Retina (tissue), 1 donor: ENCODE measurements around the gene PINK1.

Source experiments
- DNase-seq: peaks from one replicate; pipeline ENCODE4 v3.0.0-alpha.2; 2016

PINK1 gene

DNA sequence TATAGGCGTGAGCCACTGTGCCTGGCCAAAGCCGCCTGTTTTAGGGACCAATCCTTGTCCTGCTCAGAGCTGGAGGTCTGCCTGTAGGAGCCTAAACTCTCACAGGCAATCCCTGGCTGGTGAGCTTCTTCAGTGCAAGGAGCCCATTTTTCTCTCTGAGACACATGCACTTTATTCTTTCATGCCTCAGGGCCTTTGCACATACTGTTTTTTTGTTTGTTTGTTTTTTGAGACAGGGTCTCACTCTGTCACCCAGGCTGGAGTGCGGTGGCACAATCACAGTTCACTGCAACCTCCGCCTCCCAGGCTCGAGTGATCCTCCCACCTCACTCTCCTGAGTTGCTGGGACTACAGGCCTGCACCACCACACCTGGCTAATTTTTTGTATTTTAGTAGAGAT, 21.6 kb upstream of the PINK1 start:
- no peak for DNase-seq

DNA sequence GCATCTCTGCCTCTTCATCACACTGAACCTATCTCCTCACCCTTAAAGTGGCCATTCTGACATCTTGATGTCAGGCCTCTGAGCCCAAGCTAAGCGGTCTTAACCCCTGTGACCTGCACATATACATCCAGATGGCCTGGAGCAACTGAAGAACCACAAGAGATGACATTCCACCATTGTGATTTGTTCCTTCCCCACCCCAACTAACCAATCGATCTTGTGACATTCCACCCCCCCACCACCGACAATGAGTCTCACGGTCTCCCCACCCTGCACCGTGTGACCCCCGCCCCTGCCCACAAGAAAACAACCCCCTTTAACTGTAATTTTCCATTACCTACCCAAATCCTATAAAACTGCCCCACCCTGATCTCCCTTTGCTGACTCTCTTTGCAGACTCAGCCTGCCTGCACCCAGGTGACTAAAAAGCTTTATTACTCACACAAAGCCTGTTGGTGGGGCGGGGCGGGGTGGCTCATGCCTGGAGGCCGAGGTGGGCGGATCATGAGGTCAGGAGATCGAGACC, 21.0 kb upstream of the PINK1 start:
- no peak for DNase-seq

DNA sequence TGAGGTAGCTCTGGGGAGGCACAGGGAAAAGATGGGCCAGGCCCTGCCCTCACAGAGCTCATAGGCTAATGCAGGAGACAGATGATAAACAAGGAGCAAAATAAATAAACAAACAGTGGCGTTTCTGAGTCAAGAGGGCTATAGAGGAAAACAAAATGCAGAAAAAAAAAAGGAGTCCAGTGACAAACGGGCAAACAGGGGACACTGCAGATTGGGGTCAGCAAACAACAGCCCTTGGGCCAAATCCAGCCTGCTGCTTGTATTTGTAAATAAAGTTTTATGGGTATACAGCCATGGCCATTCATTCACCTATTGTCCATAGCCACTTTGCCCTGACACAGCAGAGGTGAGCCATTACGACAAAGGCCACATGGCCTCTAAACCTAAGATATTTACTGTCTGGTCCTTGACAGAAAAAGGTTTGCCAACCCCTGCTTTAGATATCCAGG, 19.1 kb upstream of the PINK1 start:
- DNase-seq: no peak

DNA sequence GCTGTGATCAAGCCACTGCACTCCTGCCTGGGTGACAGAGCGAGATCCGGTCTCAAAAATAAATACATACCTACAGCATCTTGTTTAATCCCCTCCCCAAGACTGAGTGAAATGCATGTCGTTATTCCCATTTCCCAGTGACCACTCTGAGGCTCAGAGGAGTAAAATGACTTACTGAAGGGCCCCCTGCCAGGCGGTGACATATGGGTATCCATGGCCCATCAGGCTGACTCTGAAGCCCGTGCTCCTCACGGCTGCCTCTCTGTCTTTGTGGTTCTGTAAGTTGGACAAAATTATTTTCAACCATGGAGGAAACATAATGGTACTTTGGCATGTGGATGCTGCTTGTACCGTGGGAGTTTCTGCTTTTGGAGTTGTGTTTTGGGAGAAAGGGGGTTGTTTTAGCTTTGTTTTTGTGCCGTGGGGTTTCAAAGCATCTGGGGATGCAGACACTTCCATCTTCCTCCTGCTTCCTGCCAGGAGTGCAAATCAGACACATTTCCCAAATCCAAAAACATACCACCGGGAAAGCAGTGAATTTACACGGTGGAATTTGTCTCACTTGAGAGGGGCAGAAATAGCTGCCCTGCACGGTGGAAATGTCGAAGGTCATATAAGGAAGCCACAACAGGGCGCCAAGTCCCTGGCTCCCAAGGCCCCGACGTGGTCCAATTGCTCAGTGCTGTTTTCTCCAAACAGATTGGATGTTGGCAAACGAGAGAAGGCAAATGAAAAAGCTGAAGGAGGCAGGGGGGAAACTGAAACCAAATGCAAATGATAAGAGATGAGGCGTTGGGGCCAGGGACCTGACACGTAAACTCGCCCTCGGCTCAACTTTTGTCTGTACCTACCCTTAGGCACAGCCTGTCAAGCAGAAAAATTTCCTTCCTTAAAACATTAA, 17.1 kb upstream of the PINK1 start:
- no peak for DNase-seq

DNA sequence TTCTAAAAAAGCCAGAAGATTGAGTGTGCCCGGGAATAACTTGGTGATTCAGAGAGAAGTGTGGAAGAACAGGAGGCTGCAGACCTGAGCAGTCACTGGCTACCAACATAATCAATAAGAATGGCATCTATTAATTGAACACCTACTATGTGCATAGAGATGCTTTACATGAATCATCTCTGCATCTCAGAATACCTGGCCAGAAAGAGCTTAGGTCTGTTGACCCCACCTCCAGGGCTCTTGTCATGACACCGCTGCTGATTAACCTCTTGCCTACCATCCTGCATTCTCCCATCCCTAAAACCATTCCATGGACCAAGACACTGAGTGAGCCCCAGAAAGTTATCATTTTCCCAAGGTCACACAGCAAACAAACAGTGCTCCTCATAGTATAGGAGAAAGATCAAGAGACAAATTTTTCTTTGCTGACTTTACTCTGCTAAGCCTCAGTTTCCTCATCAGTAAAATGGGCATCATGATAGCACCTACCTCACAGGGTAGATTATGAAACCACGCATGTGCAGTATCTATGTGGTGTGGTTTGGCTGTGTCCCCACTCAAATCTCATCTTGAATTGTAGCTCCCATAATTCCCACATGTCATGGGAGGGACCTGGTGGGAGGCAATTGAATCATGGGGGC, 16.3 kb upstream of the PINK1 start:
- DNase-seq: no peak

DNA sequence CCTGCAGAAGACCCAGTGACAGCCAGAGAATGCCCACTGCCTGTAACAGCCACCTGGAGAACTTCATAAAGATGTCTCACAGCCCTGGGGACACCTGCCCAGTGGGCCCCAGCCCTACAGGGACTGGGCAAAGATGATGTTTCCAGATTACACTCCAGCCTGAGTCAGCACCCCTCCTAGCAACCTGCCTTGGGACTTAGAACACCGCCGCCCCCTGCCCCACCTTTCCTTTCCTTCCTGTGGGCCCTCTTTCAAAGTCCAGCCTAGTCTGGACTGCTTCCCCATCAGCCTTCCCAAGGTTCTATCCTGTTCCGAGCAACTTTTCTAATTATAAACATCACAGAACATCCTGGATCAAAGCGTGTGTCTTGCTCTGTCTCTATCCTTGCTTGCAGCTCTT, 14.7 kb upstream of the PINK1 start:
- no peak for DNase-seq

DNA sequence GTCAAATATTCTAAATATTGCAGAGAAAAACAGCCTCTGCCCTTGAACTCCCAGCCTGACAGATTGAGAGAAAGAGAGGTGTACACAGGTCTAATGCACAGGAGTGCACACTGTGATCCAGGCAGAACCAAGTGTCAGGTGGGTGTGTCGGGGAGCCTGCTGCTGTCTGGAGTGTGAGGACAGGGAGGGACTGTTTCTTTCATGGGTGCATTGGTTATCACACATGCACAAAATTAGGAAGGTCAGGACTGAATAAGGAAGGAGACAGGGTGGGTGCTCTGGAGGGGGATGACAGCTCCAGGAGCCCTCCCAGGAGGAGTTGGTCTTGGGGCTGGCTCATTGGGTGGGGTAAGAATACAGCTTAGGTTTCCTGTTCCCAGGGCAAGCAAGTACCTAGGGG, 13.3 kb upstream of the PINK1 start:
- DNase-seq: no peak

DNA sequence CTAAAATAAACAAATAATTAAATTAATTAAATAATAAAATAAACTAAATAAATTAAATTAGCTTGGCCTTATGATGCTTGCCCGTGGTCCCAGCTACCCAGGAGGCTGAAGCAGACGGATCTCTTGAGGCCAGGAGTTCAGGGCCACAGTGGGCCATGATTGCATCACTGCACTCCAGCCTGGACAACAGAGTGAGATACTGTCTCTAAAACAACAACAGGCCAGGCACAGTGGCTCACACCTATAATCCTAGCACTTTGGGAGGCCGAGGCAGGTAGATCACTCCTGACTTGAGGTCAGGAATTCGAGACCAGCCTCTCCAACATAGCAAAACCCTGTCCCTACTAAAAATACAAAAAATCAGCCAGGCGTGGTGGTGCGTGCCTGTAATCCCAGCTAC, 12.2 kb upstream of the PINK1 start:
- DNase-seq: no peak

DNA sequence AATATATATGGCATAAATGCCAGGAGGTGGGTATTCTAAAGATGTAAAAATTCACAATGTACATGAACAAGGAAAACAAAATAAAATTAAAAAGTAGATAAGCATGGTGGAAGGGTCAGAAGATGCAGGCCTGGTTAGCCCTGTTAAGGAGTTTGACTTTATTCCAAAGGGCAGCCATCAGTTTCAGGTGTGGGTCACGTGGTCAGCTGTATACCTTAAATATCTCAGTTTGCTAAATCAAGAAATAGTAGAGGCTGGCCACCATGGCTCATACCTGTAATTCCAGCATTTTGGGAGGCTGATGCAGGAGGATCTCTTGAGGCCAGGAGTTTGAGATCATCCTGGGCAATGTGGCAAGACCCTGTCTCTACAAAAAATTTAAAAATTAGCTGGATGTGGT, 8.5 kb upstream of the PINK1 start:
- no peak for DNase-seq

DNA sequence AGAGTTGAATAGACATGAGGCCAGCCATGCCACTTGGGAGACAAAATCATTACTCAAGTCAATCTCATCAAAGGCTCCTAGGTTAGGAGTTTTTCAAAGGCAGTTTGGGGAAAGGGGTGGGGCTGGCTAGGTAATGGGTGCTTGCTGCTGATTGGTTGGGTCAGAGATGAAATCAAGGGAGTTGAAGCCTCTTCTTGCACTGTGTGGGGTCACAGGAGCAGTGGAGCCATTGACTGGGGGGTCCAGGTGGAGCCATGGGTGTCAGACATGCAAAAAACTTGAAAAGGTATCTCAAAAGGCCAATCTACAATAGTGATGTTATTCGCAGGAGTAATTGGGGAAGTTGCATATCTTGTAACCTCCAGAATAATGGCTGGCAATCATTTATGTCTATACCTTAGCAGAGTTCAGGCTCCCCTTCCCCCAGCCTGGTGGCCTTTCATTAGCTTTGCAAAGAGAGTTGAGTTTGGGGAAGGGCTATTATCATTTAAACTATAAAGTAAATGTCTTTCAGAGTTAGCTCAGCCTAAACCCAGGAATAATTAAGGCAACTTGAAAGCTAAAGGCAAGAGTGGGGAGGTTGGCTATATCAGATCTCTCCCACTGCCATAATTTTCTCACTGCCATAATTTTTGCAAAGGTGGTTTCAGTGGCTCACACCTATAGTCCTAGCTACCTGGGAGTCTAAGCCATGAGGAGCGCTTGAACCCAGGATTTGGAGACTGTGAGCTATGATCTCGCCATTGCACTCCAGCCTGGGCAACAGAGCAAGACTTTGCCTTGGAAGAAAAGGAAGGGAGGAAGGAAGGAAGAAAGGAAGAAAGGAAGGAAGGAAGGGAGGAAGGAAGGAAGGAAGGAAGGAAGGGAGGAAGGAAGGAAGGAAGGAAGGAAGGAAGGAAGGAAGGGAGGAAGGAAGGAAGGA, 7.8 kb upstream of the PINK1 start:
- DNase-seq: no peak

DNA sequence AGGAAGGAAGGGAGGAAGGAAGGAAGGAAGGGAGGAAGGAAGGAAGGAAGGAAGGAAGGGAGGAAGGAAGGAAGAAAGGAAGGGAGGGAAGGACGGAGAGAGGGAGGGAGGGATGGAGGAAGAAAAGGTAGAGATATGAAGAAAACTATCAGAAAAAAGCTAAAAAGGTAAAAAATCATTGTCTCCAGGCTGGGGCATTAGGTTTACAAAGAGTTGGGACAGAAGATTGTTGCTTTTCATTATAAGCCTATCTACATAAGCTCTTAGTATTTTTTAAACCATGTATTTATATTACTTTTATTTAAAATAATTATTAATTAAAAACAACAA, 7.2 kb upstream of the PINK1 start:
- no peak for DNase-seq

DNA sequence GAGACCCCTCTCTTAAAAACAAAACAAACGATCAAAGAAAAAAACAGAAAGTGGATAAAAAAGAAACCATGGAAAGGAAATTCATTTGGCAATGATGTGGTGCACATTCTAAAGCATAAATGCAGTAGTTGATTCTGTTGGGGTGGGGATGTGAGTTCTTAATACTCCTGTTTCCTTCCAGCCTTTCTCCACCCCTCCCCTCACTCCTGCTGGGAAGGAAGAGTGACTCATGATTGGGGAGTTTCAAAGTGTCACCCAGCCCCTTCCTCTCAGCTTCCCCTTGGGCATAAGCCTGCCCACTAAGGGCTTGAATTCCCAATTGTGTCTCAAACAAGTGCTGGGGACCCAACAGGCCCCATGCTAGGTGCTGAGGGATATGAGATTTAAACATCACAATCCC, 6.7 kb upstream of the PINK1 start:
- DNase-seq: no peak

DNA sequence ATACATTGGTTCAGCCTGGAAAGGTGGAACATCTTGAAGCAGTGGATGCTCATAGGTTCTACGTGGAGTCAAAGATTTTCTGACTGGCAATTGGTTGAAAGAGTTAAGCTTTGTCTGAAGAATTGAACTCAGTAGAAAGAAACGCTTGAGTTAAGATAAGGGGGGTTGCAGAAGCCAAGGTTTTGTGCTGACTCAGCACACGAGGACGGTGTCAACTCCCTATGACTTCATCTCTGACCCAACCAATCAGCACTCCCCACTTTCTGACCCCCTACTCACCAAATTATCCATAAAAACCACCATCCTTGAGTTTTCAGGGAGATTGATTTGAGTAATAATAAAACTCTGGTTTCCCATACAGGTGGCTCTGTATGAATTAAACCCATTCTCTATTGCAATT, 2.5 kb upstream of the PINK1 start:
- no peak for DNase-seq

DNA sequence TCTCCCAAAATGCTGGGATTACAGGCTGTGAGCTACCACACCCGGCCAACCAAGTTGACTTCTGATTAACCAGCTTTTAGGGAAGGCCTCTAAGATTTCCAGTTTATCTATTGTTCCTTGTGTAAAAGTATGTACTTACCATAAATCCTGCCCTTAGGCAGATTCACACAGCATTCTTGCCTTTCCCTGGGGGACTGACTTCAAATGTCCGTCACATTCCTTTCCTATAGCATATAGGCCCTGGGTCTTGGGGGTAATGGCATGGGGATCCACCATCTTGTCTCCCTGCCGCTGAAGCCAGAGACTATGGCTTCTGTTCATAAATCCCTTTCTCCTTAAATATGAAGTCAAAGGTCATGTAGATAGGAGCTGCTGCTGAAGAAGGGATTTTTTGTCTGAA, 872 bp upstream of the PINK1 start:
- DNase-seq: no peak

DNA sequence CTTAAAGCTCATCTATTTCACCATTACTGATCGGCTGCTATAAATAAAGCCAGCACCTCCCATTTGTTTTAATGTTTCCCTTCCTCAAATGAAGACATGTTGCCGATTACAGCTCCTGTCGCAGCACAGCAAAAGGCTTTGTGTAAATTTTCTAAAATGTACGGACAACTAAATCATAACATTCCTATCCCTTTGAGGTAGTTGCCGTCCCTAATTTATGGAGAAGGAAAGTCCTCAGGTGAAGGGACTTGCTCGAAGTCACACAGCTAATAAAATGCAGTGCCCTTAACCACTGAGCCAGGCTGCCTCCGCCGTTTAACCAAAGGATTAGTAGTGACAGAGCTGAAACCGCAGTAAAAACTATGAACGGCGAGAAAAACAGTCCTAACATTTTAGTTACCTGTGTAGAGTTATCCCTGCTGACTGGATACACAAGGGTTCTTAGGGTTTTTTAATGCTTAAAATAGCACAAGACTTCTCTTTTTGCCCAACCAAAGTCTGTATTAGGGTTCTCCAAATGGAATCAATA, 871 bp downstream of the PINK1 start:
- DNase-seq: no peak

DNA sequence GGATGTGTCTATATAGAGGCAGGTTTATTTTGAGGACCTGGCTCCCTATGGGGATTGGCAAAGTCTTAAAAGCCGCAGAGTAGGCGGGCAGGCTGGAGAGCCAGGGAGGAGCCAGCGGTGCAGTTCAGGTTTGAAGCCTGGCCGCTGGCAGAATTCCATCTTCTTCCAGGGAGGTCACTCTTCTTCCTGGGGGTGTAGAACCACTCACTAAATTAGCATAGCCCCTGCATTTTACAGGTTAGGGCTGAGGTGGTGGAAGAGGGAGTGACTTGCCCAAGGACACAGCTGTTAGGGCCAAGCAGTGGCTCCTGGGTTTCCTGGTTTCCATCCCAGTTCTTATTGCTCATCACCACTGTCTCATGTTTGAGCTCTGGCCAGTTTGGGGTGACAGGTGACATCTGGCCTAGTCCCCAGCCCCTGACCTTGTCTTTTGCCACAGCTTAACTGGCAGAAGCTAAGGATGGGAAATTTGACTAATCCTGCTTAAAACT, 1.4 kb downstream of the PINK1 start:
- DNase-seq: peak; percentile 33

DNA sequence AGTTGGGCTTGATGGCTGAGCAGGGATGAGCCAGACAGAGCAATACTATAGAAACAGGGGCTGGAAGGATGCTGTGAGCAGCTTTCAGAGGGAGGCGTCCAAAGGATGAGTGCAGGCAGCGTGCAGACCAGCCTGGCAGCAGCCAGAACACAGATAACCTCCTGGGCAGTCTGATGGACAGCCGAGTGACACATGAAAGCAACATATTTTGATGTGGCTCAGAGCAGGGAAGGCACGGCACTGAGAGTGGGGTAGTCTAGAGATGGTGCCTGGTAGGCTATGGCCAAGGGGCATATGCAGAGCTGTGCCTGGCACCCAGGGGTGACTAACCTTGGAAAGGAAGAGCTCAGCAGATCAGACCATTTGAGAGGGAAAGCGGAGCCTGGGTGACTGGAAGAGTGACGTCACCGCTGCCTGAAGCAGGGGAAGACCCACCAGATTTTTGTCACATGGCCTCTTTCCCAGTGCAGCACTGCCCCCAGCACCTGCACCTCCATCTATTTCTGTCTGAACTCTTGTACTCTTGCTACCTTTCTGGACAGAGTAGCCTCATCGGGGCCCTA, 3.6 kb downstream of the PINK1 start:
- DNase-seq: no peak

DNA sequence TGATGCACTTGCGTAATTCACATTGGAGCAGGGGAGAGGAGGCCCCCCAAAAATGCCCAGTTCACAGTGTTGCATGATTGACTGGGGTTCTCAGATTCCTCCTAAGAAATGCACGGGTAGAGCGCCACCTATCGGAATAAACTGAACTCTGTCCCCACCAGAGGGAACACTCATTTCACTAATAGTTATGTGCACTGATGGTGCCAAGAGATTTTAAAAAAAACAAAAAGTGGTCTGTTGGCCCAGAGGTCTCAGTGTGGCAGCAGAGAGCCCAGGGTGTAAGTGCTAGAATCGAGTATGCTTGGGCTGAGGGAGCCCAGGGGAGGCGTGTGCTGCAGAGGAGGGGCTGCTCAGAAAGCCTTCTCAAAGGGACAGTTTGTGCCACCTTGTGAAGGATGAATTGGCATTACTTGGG, 6.9 kb downstream of the PINK1 start:
- peak; percentile 64 for DNase-seq

DNA sequence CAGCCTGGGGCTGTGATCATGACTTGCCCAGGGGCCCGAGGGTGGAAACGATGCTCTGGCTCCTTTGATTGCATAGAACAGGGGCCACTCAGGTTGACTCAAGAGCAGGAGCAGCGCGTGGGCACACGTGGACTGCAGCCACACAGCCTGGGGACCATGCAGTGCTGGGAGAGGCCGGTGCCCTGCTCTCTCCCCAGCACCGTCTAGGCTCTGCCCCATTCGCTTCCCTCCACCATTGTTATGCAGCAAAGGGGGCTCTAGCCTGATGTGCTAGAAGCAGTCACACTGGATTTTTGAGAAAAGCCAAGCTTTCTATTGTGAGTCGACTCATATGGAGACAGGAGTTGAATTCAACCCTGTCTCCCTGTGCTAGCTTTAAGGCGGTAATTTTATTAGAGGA, 8.7 kb downstream of the PINK1 start:
- no peak for DNase-seq

DNA sequence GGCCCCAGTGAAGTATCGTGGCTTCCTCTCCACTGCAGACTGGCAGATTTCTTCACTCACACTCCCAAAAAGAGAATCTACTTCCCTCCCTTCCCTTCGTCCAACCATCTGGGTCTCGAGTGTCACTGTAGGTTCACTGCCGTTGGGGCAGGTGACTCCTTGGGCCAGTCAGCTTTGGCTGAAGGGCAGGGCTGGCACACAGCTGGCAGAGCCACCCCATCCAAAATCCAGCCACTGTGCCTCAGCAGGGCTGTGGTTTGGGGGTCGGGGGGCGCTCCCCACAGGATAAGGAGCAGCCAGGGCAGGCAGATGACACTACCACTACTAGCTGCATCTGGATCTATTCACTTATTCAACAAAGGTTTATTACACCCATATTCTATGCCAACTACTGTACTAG, 9.8 kb downstream of the PINK1 start:
- DNase-seq: no peak

DNA sequence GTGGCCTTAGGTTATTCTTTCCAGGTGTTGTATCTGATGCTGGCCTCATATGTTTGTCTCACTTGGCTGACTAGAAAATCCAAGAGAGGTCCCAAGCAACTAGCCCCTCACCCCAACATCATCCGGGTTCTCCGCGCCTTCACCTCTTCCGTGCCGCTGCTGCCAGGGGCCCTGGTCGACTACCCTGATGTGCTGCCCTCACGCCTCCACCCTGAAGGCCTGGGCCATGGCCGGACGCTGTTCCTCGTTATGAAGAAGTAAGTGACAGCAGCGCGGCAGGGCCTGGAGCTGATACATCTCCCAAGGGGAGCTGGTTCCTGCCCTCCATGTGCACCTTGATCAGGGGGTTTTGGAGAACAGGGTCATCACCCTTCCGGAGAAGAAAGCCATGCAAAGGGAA, 11.2 kb downstream of the PINK1 start:
- no peak for DNase-seq

DNA sequence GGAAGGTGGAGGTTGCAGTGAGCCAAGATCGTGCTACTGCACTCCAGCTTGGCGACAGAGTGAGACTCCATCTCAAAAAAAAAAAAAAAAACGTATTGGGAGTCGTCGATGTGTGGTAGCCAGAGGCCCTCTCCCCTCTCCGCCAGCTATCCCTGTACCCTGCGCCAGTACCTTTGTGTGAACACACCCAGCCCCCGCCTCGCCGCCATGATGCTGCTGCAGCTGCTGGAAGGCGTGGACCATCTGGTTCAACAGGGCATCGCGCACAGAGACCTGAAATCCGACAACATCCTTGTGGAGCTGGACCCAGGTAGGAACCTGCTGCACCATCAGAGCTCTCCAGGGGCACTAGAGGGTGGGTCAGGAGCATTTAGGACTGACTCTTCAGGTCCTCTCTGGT, 12.2 kb downstream of the PINK1 start:
- DNase-seq: no peak

DNA sequence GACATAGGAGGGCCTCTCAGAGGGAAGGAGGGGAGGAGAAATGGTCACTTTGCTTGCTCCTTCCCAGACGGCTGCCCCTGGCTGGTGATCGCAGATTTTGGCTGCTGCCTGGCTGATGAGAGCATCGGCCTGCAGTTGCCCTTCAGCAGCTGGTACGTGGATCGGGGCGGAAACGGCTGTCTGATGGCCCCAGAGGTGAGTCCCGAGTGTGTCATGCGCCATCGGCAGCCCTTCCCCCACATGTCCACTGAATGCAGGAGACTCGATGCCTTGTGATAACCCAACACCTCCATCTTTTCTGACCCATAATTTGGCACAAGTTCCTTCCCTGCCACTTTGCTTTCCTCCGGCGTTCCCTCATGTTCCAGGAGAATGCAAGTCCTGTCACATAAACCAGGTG, 15.2 kb downstream of the PINK1 start:
- DNase-seq: no peak
